GM21423 (cell line): ENCODE data around the gene MVK.

Source experiments
- ATAC-seq: cut with Tn5 transposase; IDR thresholded peaks from one replicate; pipeline ENCODE4 v1.9.1; 2021; ENCODE audit warnings: mild to moderate bottlenecking, moderate library complexity; ENCODE audit not compliant: unreplicated experiment

MVK gene

DNA sequence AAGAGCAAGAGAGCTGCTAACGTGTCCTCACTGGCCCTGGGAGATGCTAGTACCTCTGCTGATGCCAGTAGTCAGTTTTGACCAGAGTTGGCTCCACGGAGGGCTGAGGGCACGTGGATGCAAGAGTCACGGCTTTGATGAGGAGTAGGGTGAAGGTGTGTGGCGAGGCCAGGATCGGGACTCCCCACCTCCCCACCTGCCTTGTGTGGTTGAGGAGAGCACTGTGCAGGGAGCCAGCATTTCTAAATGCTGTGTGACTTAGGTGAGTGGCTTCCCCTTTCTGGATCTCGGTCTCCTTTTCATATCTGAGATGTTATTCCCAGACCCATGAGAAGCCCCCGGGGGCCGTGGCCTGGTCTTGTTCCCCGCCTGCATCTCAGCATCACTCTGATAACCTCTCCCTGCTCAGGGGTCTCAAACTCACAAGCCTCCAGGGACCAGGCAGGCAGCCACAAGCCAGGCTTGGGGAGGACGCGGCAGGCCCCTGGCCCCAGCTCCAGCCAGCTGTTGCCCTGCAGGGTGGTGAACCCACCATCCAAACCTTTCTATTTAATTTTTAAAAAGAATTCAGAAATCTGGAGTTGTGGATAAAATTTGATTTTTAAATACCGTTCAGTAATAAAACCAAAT is 32.1 kb downstream of the MVK start:
- ATAC-seq, result no peak

DNA sequence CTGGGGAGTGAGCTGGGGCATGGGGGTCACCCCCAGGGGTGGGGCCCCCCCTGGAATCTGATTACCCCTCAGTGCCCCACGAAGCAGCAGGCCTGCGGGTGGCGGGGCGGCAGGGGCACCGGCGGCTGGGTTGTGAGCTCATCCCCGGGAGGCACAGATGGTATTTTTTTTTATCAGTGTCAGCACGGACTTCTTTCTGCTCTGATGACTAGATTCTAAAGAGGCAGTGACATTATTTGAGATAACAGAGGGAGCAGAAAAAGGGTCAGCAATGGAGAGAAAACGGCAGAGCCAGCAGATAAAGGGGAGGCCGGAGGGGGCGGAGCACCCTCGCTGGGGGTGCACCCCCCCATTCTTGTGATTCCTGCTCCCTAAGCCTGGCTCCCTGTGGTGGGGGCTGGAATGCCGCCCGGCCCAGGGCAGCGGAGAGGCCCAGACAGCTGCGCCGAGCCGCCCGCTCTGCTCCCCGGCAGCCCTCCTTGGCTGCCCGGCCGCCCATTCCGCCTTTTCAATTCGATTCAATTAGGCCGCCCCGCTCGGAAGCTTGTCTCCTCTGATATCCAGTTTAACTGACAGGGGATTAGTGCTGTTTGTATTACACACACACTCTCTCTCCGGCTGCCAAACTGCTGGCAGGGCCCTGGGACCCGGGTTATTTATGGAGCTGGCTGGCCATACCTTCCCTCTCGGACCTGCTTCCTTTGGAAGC is 32.9 kb downstream of the MVK start:
- no peak for ATAC-seq

DNA sequence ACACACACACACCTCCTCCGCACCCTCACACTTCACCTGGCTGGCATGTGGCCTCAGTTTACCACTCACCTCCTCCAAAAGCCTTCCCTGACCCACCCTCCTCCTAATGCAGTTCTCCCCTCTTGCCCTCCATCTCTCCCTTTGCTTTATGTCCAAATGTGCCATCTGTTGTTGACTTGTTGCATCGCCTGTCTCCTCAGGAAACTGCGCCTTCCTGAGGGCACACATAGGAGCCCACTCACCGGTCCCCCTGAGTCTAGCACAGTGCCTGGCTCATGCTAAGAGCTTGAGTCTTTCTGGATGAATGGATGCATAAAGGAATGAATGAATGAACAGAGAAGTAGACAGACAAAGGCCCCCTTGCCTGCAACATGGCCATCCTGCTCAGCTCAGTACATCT is 34.0 kb downstream of the MVK start:
- no peak for ATAC-seq

DNA sequence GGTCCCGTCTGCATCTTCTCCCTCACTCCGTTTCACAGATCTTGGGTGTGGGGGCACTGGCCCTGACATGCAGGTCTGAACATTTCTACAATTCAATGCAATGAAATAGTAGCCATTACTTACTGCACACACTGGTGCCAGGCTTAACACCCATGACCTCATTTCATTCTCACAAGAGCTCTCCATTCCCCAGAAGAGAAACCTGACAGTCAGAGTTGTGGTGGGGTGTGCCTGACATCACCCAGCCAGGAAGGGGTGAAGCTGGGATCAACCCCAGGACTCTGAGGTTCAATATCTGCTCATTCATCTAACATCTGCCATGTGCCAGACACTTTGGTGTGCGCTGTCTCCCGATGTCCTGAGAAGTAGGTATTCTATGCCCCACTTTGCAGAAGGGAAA is 34.7 kb downstream of the MVK start:
- no peak for ATAC-seq

DNA sequence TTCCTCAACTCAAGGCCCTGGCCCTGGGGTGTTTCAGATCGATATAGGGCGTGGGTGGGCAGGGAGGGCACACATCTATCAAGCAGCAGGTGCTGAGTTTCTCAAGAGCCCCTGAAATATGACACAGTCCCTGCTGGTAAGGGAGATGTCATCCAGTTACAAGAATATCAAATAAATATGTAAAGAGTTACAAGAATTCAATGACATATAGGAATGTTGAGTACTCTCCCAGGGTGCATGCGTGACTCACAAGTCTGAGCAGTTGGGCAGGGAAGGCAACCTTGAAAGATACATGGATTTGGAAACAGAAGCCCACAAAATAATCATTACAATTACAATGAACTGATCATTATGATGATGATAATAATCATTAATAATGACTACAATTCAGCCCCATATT is 35.2 kb downstream of the MVK start:
- no peak for ATAC-seq

DNA sequence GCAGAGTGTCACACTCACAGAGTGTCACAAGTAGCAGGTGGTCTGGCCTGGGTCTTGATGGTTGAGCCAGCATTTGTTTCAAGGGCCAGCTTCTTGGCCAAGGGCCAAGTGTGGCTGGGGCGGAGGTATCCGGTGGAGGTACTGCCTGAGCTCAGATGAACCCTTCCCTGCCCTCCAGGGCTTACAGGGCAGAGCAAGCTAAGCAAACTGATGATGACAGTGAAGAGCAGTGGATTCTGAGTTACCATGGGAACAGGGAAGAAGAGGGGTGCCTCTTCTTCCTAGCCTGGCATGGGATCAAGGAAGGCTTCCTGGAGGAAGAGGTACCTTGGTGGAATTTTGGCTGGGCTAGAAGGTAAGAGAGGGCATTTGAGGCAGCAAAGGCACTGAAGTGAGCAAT is 35.7 kb downstream of the MVK start:
- no peak for ATAC-seq

DNA sequence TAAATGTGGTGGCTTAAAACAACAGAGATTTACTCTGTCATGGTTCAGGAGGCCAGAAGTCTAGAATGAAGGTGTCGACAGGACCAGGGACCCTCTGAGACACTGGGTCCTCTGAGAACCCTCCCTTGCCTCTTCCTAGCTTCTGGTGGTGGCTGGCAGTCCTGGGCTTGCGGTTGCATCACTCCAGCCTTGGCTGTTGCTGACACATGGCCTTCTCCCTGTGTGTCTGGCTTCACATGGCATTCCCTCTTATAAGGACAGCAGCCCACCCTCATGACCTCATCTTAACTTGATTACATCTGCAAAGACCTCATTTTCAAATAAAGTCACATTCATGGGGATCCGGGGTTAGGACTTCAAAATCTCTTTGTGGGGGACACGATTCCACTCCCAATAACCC is 36.9 kb downstream of the MVK start:
- no peak for ATAC-seq

DNA sequence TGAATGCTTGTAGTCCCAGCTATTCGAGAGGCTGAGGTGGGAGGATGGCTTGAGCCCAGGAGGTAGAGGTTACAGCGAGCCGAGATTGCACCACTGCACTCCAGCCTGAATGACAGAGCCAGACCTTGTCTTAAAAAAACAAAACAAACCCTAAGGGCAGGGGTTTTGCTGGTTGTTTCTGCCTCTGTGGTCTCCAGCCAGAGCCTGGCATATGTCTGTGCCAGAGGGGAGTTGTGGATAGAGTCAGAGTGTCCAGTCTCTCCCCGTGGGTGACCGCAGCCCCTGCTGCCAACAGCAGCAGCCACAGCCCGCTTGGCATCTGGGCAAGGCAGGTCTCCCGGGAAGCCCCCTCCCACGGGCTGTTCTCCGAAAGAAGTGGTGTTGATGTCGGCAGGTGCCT is 37.6 kb downstream of the MVK start:
- ATAC-seq, result no peak

DNA sequence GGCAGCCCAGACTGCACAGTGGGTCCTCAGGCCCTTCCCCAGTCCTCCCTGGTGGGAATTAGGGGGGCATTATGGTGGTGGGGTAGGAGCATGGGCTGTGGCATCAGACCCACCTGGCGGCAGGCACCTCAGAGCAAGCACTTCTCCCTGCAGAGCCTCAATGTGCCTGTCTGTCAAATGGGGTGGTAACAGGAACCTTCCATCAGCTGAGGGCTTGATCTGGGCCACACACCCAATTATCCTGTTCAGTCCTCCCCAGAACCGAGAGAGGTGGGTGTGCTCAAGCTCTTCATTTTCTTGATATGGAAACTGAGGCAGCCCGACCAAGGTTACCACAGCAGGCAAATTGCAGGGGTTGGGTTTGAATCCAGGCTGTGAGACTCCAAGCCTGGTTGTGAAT is 38.4 kb downstream of the MVK start:
- no peak for ATAC-seq

DNA sequence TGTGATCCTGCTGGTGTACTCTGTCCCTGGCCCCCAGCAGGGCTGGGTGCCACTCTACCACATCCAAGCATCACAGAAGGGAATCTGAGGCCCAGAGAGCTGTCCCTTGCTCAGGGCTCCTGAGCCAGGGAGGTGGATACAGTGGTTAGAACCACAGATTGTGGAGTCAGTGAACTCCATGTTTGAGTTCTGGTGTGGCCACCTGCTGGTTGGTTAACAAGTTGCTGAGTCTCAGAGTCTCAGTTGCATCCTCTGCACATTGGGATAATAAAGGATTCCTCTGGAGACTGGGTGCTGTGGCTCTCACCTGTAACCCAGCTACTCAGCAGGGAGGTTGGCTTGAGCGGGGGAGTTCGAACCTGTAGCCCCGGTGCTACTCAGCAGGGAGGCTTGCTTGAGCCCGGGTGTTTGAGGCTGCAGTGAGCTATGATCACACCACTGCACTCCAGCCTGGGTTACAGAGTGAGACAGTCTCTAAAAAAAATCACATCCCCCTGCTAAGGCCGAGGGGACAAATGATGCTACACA is 39.4 kb downstream of the MVK start:
- ATAC-seq, result no peak

DNA sequence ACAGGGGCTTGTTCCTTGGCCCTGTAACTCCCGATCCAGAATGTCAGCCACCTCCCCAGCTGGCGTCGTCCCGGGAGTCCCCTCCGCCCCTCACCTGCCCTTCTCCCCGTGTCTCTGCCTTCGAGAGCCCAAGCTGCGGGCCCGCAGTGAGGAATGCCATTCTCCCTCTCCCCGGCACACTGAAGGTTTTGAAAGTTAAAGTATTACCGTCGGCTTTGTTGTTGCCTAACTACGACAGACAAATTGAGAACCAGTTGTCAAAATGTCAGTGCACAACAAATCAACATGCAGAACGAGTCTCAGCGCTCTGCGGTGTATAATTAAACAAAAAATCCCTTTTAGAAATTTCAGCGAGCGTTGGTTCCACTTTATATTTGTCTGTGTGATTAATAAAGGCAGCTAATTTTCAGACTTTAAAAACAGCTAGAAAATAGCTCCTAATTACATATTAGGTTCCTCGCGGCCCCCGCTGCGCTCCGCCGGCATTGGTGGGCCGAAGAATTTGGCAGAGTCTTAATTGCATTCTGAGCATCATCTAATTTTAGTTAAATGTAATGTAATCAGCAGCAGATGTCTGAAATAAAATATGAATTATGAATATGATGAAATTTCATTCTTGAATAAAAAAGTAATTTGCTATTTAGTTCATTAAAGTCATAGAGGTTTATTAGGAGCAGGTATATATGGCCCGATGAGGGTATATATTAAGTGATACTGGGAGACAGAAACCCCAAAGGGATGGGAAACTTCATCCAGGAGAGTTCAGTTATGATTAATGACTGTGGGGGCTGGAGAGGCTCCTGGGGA is 40.3 kb downstream of the MVK start:
- ATAC-seq, result no peak

DNA sequence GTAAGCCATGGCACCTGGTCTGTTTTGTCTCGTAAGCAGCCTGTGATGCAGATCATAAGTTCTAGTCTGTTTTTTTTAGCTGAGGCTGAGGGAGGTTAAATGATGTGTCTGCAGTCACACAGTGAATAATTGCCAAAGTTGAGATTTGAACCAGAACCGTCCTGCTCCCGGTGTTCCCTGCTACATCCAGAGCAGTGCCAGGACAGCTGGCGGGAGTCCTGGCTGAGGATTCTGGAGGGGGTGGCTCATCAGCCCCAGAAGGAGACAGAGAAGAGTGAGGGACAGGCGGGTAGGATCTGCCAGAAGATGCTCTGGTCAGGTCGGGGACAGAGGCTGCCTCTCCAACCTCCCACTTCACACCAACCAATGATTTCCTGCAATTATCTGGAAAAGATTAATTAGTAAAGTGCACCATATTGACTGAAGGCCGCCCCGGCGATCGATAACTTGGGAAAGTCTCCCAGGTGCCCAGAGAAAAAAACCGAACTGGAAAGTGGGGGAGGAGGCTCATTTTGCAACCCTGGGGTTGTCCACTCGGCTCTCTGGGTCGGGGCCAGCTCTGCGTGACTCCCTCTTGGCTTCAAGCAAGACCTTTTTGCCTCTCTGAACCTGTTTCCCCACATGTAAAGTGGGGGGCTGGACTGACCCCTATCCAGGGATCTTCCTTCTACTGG is 42.1 kb downstream of the MVK start:
- ATAC-seq, result no peak

DNA sequence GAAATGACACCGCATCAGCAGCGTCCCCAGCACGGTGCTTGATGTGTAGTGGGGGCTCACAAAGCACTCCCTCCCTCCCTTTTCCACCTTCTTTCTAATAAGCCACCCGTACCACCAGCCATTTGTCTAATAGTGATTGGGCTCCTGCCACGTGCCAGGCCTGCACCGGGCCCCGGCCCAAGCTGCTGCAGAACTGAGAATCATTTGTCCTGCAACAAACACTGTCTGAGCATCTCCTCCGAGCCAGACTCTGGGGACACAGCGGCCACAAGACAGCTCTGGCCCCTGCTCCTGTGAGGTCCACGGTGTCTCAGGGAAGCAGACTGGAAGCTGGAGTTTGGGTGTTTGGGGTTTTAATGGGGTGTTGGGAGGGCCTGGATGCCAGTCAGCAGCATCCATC is 43.9 kb downstream of the MVK start:
- no peak for ATAC-seq

DNA sequence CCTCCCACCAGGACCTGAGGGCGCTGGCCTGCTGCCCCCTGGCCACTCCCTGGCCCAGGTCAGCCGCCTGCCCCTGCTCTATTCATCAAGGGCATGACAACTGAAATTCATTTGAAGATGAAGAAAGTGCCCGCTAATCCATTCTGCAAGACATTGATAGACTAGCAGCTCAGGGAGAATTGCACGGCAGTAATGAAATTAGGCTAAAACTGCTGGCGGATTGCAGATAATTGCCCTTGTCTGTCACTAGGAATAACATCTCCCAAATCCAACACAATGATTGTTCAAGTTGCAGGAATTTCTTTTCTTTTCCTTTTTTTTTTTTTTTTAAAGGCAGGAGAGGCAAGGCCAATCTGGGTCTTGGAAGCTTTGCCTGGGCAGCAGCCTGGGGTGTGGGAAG is 44.5 kb downstream of the MVK start:
- no peak for ATAC-seq

DNA sequence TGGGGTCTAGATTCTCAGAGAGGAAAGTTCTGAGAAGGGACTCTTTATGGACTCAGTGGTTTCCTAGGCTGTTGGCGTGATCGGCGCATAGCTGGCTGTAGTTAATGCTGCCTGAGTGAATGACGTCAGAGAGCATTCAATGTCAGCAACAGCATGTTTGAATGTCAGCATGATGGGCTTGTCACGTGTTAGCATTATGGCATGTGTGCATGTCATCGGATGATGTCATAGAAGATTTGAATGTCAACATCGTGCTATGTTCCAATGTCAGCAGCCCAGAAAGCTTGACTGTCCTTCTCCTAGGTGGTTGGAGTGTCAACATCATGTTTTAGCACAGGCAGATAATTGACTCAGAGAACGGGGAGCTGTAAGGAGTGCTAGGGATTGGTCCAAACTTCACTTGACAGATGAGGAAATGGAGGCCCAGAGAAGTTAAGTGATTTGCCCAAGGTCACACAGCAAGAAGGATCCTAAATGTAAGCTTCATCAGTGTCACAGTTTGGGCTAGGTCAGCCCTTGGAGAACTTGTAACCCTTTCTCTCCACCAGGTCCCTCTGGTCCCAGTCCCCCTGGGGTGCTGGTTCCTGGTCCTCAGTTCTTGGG is 45.5 kb downstream of the MVK start:
- no peak for ATAC-seq

DNA sequence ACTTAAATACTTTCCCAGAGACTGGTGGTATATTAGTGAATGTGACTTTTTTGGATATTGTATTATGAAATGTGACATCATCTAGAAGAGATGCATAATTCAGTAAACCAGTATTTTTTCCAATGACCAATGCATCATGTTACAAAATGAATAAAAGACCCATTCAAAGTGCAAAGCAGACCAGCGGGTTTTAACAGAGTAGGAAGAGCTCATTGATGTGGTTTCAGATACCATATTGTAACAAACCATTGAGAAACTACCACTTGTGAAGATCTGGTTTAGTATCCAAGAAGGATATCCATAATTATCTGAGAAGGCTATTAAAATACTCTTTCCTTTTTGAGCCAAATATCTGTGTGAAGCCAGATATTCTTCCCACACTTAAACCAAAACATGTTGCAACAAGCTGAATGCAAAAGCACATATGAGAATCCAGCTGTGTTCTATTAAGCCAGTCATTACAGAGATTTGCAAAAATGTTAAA is 47.7 kb downstream of the MVK start:
- no peak for ATAC-seq

DNA sequence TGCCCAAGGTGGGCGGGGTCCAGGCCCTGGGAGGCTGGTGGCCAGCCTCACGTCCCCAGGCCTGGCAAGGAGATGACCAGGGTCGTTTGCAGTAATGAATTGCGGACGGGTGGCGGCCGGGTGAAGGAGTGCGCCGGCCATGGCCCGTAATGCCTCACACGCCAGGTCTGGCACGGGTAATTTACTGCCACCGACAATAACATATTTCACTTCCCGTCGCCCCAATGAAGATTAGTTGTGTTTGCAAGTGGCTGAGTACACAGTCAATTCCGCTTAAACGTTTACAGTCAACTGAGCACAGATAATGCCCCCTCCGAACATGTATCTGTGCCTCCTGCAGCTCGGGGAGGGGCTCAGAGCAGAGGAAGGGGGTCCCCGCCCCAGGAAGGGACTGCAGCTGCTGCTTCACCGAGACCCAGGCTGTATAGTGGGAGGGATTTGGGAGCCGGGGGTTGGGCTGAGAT is 48.3 kb downstream of the MVK start:
- ATAC-seq, result no peak

DNA sequence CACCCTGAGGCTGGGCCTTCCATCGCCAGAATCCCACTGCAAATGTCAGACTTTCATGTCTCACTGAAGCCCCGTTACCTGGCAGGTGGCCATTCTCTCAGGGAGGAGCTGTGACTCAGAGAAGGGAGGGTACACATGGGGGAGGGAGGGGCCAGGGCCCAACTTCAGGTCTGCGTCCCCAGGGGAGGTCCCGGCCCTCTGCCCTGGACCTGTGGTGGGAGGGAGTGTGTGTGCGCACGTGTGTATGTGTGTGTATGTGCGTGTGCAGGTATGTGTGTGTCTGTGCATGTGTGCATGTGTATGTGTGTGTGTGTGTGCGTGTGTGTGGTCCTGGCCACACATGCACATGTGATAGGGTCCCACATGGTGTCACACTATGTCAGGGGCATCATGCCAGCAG is 50.9 kb downstream of the MVK start:
- no peak for ATAC-seq

DNA sequence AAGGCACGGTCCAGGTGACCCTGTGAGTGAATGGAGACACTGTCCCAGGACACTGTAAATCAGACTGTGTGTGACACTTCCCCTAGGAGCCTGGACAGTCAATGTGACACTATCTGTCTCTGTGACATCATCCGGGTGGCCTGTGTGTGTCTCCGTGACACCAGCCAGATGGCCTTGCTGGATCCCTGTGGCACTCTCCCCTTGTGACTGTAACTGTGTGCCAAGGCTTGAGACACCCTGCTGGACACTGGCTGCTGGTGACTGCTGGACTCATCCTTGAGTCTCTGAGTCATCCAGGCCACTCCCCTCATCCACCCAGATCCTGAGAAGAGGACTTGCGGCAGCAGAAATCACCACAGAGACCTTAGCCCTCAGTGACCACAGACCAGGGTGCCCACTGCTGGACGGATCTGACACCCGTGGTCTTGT is 51.6 kb downstream of the MVK start:
- ATAC-seq, result no peak

DNA sequence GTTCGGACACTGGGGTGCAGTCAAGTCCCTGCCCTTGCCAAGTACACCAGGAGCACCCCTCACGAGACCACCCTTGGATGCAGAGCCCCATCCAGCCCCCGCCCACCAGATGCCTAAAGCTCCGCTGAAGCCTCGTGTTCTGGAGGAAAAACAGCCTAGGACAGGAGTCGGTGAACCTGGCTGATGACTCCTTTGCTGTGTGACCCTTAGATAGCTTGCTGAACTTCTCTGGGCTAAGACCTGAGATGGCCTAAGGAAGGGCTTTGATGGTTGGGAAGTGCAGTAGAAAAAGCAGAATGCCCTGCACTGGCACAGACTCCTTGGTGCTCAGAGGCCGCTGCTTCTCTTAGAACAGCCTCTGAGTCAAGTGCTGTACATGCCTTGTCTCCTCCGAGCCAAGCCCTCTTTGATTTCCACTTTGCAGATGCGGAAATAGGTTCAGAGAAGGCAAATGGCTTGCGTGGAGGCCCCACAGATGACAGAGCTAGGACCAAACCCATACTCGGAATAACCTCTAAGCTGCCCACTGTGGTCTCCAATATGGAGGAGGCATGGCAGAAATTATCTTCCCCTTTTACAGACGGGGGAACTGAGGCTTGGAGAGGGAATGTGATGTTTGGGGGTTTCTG is 52.3 kb downstream of the MVK start:
- ATAC-seq, result no peak
